ENCODE data around the gene TAAR6. TPM values are rescaled to one million over a fixed set of nuclear protein-coding genes. Genes with fewer than 3 reads are reported as not detected.

Gene TAAR6, protein sequence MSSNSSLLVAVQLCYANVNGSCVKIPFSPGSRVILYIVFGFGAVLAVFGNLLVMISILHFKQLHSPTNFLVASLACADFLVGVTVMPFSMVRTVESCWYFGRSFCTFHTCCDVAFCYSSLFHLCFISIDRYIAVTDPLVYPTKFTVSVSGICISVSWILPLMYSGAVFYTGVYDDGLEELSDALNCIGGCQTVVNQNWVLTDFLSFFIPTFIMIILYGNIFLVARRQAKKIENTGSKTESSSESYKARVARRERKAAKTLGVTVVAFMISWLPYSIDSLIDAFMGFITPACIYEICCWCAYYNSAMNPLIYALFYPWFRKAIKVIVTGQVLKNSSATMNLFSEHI
- total RNA-seq (ENCODE audit: unreplicated experiment): not detected
- long read RNA-seq: 0 reads

DNA sequence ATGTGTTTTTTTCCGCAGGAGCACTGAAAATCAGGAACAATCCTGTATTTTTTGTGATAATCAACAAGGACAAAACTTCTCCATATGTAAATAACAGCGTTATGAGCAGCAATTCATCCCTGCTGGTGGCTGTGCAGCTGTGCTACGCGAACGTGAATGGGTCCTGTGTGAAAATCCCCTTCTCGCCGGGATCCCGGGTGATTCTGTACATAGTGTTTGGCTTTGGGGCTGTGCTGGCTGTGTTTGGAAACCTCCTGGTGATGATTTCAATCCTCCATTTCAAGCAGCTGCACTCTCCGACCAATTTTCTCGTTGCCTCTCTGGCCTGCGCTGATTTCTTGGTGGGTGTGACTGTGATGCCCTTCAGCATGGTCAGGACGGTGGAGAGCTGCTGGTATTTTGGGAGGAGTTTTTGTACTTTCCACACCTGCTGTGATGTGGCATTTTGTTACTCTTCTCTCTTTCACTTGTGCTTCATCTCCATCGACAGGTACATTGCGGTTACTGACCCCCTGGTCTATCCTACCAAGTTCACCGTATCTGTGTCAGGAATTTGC, at the start of gene TAAR6:
TAAR6 (plus strand) TSS at position 102 of the 557 bp plus-strand sequence; CDS start at position 102, 0 bp downstream.
- Mint-ChIP-seq H3K36me3 (ENCODE audit: unreplicated experiment) (no peaks in the 10 kb centered on the region), H3K9me3 (ENCODE audit: unreplicated experiment) (no peaks in the 10 kb centered on the region), H3K4me3 (ENCODE audit: unreplicated experiment) (no peak within 1 kb of the TSS), H3K27ac (ENCODE audit: unreplicated experiment) (no peak within 1 kb of the TSS), H3K27me3 (ENCODE audit: unreplicated experiment) (no peaks in the 10 kb centered on the region), H3K4me1 (ENCODE audit: low read depth, unreplicated experiment) (no peaks in the 10 kb centered on the region)
- DNase-seq: no peak
- TF ChIP-seq, protein P1, sequence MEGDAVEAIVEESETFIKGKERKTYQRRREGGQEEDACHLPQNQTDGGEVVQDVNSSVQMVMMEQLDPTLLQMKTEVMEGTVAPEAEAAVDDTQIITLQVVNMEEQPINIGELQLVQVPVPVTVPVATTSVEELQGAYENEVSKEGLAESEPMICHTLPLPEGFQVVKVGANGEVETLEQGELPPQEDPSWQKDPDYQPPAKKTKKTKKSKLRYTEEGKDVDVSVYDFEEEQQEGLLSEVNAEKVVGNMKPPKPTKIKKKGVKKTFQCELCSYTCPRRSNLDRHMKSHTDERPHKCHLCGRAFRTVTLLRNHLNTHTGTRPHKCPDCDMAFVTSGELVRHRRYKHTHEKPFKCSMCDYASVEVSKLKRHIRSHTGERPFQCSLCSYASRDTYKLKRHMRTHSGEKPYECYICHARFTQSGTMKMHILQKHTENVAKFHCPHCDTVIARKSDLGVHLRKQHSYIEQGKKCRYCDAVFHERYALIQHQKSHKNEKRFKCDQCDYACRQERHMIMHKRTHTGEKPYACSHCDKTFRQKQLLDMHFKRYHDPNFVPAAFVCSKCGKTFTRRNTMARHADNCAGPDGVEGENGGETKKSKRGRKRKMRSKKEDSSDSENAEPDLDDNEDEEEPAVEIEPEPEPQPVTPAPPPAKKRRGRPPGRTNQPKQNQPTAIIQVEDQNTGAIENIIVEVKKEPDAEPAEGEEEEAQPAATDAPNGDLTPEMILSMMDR (IDR thresholded peaks at IDR 0.05; ENCODE audit: partially characterized antibody, unreplicated experiment): no peak

DNA sequence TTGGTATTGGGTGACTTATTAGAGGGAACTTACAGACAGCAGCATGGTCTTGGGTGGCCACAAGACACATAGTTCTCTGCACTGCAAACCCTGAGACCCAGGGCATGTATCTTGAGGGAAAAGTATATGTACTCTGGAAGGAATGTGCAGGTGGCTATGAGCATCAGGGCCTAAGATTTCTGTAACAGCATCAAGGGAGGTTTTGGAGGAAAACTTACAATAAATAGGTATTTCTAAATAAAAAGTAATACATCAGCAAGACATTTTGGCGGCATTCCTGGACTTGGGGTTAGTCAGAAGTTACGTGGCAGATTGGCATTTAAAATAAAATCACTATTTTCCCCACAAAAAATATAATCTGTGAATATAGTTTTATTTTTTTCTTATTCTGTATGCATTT, 49.2 kb upstream of the TAAR6 start:
- H3K9me3 Mint-ChIP-seq (ENCODE audit: unreplicated experiment): no peaks in the 10 kb centered on the region
- no peak overlapping the region for H3K4me3 Mint-ChIP-seq (ENCODE audit: unreplicated experiment)
- no peaks in the 10 kb centered on the region for H3K27me3 Mint-ChIP-seq (ENCODE audit: unreplicated experiment)
- H3K4me1 Mint-ChIP-seq (ENCODE audit: low read depth, unreplicated experiment): no peaks in the 10 kb centered on the region
- H3K27ac Mint-ChIP-seq (ENCODE audit: unreplicated experiment): no peak overlapping the region
- DNase-seq: no peak
- TF ChIP-seq, protein P1 (IDR thresholded peaks at IDR 0.05; ENCODE audit: partially characterized antibody, unreplicated experiment): no peak
- H3K36me3 Mint-ChIP-seq (ENCODE audit: unreplicated experiment): no peaks in the 10 kb centered on the region

DNA sequence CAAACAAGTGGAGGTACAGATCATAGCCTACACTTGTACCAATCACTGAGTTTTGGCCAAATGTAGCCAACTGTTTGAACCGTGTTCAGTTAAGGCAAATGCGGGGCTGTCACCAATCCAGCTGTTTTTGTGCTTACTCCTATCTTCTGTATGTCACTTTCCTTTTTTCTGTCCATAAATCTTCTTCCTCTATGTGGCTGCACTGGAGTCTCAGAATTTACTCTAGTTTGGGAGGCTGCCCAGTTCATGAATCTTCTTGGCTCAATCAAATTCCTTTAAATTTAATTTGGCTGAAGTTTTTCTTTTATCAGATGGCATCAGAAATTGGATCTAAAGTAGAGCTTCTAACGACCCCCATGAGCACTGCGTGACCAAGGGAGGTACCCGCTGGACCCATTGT, 45.5 kb upstream of the TAAR6 start:
- no peak for DNase-seq

DNA sequence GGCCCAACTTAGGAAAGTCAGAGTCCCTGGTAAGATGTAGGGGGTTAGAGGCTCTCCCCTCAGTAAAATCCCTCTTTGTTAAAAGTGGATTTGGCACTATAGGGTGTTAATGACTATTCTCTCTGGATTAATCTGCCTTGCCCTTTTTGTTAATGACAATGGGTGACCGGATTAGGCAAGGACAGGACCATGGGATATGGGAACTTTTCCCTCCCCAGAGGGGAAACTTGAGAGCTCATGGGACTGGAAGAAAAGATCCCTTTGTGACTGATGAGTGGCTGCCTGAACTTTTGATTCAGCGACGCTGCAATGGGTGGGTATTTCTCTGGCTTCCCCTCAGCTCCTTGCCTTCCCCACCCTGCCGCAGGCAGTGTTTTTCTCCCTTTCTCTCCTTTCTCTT, 44.3 kb upstream of the TAAR6 start:
- Mint-ChIP-seq H3K36me3 (ENCODE audit: unreplicated experiment) (no peaks in the 10 kb centered on the region), H3K4me3 (ENCODE audit: unreplicated experiment) (no peak overlapping the region), H3K4me1 (ENCODE audit: low read depth, unreplicated experiment) (no peaks in the 10 kb centered on the region), H3K27me3 (ENCODE audit: unreplicated experiment) (peaks cover under 1% of the 10 kb centered on the region), H3K9me3 (ENCODE audit: unreplicated experiment) (no peaks in the 10 kb centered on the region), H3K27ac (ENCODE audit: unreplicated experiment) (no peak overlapping the region)
- no peak for DNase-seq
- TF ChIP-seq, protein P1 (IDR thresholded peaks at IDR 0.05; ENCODE audit: partially characterized antibody, unreplicated experiment): no peak

More for the DNA sequence above, 45.5 kb upstream of the TAAR6 start:
- no peak overlapping the region for H3K4me3 Mint-ChIP-seq (ENCODE audit: unreplicated experiment)
- H3K9me3 Mint-ChIP-seq (ENCODE audit: unreplicated experiment): no peaks in the 10 kb centered on the region
- H3K27ac Mint-ChIP-seq (ENCODE audit: unreplicated experiment): no peak overlapping the region
- no peaks in the 10 kb centered on the region for H3K36me3 Mint-ChIP-seq (ENCODE audit: unreplicated experiment)
- no peaks in the 10 kb centered on the region for H3K4me1 Mint-ChIP-seq (ENCODE audit: low read depth, unreplicated experiment)
- TF ChIP-seq, protein P1 (IDR thresholded peaks at IDR 0.05; ENCODE audit: partially characterized antibody, unreplicated experiment): no peak
- H3K27me3 Mint-ChIP-seq (ENCODE audit: unreplicated experiment): no peaks in the 10 kb centered on the region

DNA sequence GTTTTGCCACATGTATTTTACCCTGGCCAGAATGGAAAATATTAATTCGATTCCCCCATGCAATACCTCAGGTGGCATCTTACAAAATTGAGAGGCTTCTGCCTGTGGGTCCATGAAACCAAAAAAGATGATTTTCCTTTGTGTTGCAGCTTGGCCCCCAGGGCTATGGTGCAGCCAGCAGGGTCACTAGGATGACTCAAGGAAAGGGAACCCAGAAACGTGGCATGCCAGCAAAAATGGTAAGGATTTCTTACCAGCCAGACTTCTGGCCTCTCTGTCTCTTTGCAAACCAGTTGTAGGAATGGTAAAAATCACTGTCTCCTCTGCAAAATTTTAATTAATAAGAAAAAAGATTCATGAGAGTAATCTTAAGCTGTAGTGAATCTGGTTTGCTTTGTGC, 43.7 kb upstream of the TAAR6 start:
- H3K27me3 Mint-ChIP-seq (ENCODE audit: unreplicated experiment): peaks cover 3% of the 10 kb centered on the region
- TF ChIP-seq, protein P1 (IDR thresholded peaks at IDR 0.05; ENCODE audit: partially characterized antibody, unreplicated experiment): no peak
- H3K4me1 Mint-ChIP-seq (ENCODE audit: low read depth, unreplicated experiment): no peaks in the 10 kb centered on the region
- no peaks in the 10 kb centered on the region for H3K9me3 Mint-ChIP-seq (ENCODE audit: unreplicated experiment)
- H3K36me3 Mint-ChIP-seq (ENCODE audit: unreplicated experiment): no peaks in the 10 kb centered on the region
- H3K4me3 Mint-ChIP-seq (ENCODE audit: unreplicated experiment): no peak overlapping the region
- DNase-seq: no peak
- no peak overlapping the region for H3K27ac Mint-ChIP-seq (ENCODE audit: unreplicated experiment)
